HL-60/S4 treated with retinoic acid at 250 ng/mL for 4 days and 3 days (cell line): Measurements from ENCODE around the gene MYOF.

Experiments used
- in situ Hi-C: fragments of 300-500 bp; cut with MboI; formaldehyde crosslinking; loops from 2 replicates; pipeline ENCODE4 v1.7.0; 2022; ENCODE audit warnings: low sequenced_read_pairs

The MYOF gene

GRCh38 chr10:93266858-93267257 is 215.3 kb downstream of the MYOF start:
- in situ Hi-C loops: no loop called here

GRCh38 chr10:93261961-93262610 is 220.0 kb downstream of the MYOF start:
- in situ Hi-C loops: no loop called here

- in situ Hi-C loops: no loop called here
Measured at GRCh38 chr10:93261089-93261488, 221.0 kb downstream of the MYOF start.

GRCh38 chr10:93259126-93259525 is 223.0 kb downstream of the MYOF start:
- in situ Hi-C loops: no loop called here
